ENCODE results near the gene NBDY. TPM values are rescaled to one million over a fixed set of nuclear protein-coding genes. Genes with fewer than 3 reads are reported as not detected.

NBDY gene
- total RNA-seq, 1 donor from 2014 or later: 33.9 TPM

GRCh38 chrX:56857042-56857441, 128.0 kb downstream of the NBDY start:
- Mint-ChIP-seq H3K27ac (no peak overlapping the region), H3K9me3 (peaks cover 4% of the 10 kb centered on the region), H3K4me1 (ENCODE audit: low read depth) (no peaks in the 10 kb centered on the region), H3K27me3 (ENCODE audit: low read depth) (no peaks in the 10 kb centered on the region), H3K4me3 (ENCODE audit: low read depth) (no peak overlapping the region), H3K36me3 (ENCODE audit: low read depth) (no peaks in the 10 kb centered on the region)
- no peak for DNase-seq (ENCODE audit: low spot score)
- intact Hi-C loops (cut with micrococcal nuclease): no loop called here

- no peaks in the 10 kb centered on the region for H3K27me3 Mint-ChIP-seq (ENCODE audit: low read depth)
- intact Hi-C loops (cut with micrococcal nuclease): no loop called here
- no peak overlapping the region for H3K27ac Mint-ChIP-seq
- no peaks in the 10 kb centered on the region for H3K4me1 Mint-ChIP-seq (ENCODE audit: low read depth)
- no peak for DNase-seq (ENCODE audit: low spot score)
- H3K4me3 Mint-ChIP-seq (ENCODE audit: low read depth): no peak overlapping the region
- no peaks in the 10 kb centered on the region for H3K36me3 Mint-ChIP-seq (ENCODE audit: low read depth)
- peaks cover 4% of the 10 kb centered on the region for H3K9me3 Mint-ChIP-seq
Measured at GRCh38 chrX:56860888-56861287, 131.8 kb downstream of the NBDY start.

Other genes starting within 250 kb of the NBDY start
- 37.6 and 40.5 TPM in 2 replicates for gene UBQLN2, start 165.6 kb upstream of the NBDY start, total RNA-seq